ENCODE measurements around the gene TMEM120B.

- TF ChIP-seq CTCF (conservative IDR thresholded peaks at IDR 0.05; ENCODE audit: low read depth, low read length) (0 out of 2 replicates have a peak, but pooled peaks have one; percentile 18), EZH2 (IDR thresholded peaks at IDR 0.05; ENCODE audit: borderline replicate concordance, low read depth, low read length, poor library complexity, severe bottlenecking) (no peak)
Measured at GRCh38 chr12:121802843-121803698, 90.5 kb downstream of the TMEM120B start.

All from A673 (cell line).